HG03354 (cell line): ENCODE measurements around the gene ZSCAN31.
"Not testable (repeated sequence)": the region's sequence is repeated elsewhere in the genome, so short reads cannot be mapped to it uniquely, and the experiment has no call there.

ENCODE experiments used
- ATAC-seq: cut with Tn5 transposase; IDR thresholded peaks from one replicate; pipeline ENCODE4 v1.9.1; 2021; ENCODE audit warnings: mild to moderate bottlenecking; ENCODE audit not compliant: unreplicated experiment, poor library complexity, severe bottlenecking

The ZSCAN31 gene

GRCh38 chr6:28326371-28326948 lies 9.5 kb downstream of the ZSCAN31 start:
- ATAC-seq = no peak

DNA sequence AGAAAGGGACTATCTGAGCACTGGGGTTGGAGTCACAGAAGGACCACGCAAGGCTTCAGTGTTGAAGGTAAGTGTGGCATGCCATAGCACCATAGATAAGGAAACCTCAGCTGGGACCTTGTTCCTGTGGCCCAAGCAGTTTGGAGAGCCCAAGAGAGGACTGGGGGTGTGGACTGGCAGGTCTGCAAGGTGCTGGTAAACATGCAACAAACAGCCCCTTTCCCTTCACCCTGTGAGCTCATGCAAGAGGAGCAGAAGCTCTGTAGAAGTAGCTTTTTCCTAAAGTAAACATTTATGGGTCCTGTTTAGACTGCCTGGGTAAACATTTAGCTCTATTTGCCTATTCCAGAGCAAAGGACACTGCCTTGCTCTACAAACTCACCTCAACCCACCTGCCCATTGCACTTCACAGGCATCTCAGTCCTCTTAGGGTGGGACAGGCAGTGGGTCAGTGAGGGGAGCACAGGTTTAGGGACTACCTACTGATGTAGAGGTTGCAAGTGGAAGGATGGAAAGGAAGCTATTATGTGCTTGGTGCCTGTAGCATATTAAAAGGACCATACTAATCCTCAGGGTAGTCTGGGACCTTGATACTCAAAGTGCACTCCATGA lies 12.0 kb downstream of the ZSCAN31 start:
- no peak for ATAC-seq

GRCh38 chr6:28322661-28323060 lies 13.3 kb downstream of the ZSCAN31 start:
- no peak for ATAC-seq

DNA sequence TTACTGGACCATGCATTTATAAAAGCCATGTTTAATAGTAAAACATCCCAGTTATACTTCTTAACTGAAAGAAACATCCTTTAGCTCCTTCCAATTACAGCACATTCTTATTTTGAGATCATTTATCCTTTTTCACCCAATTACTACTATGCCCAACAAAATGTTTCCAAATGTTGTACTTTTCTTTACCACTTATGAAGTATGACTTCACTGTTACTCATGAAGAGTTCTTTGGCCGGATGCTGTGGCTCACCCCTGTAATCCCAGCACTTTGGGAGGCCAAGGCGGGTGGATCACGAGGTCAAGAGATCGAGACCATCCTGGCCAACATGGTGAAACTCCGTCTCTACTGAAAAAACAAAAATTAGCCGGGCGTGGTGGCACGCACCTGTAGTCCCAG lies 18.1 kb downstream of the ZSCAN31 start:
- ATAC-seq = not testable (repeated sequence)

DNA sequence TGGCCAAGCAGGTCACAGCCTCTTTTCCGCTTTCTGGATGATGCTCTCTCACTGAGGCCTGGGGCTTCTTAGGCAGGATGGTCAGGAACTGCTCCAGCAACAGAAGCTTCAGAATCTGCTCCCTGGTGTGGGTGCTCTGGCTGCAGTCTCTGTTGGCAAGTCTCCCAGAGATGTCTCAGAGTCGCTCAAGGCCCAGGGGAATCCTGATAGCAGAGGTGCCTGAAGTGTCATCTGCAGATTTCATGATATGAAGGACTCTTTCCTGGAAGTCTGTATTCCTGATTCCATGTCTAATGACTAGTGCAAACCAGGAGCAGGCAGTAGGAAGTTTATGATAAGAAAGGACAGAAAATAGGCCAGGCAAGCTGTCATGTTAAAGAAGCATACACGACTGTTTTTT lies 20.3 kb downstream of the ZSCAN31 start:
- ATAC-seq = no peak

DNA sequence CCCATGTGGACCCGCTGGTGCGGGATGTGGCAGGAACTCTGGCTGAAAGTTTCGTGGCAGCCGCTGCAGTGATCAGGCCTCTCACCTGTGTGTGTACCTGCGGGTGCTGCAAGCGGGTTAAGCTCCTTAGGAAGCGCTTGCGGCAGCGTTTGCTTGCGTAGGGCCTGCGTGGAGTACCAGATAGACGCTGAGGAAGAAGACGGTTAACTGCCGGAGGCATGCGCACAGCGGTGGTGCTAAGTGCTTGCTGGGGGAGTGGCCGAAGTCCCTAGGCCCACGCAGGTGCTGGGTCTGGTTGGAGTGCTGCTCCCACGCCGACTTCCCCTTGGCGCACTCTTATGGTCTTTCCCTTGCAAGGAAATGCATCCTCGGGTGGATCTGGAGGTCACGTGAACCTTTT lies 23.0 kb downstream of the ZSCAN31 start:
- no peak for ATAC-seq

DNA sequence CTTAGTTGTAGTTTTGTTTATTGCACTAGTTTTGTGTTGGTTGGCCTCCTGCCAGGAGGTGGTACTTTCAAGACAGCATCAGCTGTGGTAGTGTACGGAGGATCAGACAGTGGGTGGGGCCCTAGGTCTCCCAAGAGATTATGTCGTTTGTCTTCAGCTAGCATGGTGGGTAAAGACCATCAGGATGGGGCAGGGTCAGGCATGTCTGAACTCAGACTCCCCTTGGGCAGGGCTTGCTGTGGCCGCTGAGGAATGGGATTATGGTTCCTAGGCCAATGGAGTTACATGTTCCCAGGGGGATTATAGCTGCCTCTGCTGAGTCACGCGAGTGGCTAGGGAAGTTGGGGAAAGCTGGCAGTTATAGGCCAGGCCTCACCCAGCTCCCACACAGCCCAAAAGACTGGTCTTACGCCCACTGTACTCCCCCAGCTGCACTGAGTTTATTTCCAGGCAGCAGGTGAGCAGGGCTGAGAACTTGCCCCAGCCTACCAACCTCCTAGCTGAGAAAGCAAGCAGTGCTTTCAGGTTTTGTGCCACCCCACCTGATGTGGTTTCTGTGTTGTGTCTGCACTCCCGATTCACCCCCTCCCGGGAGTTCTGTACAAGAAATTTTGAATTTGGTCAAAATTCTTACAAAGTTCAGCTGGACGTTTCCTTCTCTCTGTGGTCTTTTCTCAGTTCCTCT lies 24.7 kb downstream of the ZSCAN31 start:
- ATAC-seq = no peak

- not testable (repeated sequence) for ATAC-seq
Measured at GRCh38 chr6:28306363-28306762, 29.6 kb downstream of the ZSCAN31 start.

GRCh38 chr6:28303570-28303969 lies 32.4 kb downstream of the ZSCAN31 start:
- ATAC-seq = peak; percentile 96

DNA sequence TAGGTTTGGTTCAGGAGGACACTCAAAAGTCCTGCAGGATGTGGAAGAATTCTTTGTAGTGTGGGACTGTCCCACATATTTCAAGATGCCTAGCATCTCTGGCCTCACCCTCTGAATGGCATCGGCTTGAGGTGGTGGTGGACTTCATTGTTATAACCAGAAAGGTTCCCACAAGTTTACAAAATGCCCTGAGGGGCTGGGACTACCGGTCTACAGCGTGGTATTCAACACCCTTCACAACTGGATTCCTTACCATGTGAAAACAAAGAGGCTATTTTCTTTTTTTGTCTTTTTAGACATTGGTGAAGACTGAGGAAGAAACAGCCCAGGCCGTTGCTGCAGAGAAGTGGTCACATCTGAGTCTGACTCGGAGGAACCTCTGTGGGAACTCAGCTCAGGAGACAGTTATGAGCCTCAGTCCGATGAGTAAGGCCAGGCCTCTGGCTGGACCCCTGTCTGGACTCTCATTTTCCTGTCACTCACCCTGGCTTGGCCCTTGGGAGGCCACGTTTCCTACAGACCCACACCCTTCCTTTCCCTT lies 39.4 kb downstream of the ZSCAN31 start:
- ATAC-seq = no peak

DNA sequence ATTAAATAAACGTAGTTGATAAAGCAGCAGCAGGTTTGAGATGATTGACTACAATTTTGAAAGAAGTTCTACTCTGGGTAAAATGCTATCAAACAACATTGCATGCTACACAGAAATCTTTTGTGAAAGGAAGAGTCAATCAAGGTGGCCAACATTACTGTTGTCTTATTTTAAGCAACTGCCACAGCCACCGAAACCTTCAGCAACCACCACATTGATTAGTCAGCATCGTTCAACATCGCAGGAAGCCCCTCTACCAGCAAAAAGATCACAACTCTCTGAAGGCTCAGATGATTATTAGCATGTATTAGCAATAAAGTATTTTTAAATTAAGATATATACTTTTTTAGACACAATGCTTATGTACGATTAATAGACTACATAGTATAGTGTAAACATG lies 40.6 kb downstream of the ZSCAN31 start:
- ATAC-seq = no peak

DNA sequence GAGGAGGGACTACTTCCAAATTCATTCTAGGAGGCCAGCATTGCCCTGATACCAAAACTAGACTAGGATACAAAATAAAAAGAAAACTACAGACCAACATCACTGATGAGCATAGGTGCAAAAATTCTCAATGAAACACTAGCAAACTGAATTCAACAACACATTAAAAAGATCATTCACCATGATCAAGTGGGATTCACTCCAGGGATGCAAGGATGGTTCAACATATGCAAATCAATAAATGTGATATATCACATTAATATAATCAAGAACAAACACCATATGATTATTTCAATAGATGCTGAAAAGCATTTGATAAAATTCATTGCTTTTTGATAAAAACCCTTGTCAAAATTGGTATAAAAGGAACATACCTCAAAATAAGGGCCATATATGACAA lies 44.4 kb downstream of the ZSCAN31 start:
- ATAC-seq = no peak

DNA sequence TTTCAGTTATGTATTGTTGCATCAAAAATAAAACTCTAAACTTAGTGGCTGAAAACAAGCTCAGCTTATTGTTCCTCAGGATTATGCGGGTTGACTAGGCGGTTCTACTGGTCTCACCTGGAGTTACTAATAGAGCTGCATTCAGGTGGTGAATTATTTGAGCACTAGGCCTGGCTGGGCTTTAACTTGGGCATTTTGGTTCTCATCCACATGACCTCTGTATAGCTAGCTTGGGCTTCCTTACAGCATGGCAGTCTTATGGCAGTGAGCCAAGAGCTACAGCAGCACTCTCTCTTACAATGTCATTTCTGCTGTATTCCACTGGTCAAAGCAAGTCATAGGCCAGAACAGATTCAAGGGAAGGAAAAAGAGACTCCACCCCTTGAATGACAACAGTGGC lies 53.0 kb downstream of the ZSCAN31 start:
- no peak for ATAC-seq

DNA sequence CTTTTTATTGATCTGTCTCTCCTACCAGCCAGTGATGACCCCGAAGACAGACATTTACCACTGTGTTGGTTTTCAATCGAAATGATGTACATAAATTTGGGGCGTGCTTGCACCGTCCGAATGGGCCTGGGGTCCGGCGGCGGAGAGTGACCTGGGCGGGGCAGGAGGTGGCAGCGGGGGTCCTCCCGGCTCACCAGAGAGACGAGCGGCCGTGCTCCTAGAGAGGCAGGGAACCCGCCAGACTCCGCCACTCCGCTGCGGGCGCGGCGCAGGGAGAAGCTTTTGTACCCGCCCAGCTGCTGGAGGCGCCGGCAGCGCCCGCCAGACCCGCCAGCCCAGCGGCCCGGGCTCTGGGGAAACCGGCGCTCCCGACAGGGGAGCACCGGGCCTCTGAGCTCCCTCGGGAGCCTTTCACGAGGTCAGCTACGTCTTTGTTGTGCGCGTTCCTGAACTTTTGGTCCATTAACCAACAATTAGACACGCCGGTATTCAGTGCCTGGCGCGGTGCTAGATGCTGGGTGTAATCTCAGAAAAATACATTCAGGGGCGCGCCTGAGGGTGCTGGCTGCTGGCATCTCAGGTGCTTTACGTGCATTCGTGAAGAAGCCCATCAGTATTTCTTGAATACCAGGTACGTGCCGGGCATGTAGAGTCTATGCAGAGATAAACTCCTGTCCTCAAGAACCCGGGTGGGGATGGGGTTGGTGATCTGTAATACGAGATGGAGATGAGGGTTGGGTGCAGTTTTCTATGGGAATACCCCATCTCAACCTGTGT lies 54.5 kb downstream of the ZSCAN31 start, which contains the start of gene PGBD1:
Gene PGBD1, plus strand, starts transcription at position 285 of the 777 bp plus-strand sequence. CDS start 2,242 bp downstream, outside the sequence.
- ATAC-seq = peak; percentile 86

- no peak for ATAC-seq
Measured at GRCh38 chr6:28280595-28281287, 55.2 kb downstream of the ZSCAN31 start.

- ATAC-seq = no peak
Measured at GRCh38 chr6:28277746-28278145, 58.2 kb downstream of the ZSCAN31 start.

DNA sequence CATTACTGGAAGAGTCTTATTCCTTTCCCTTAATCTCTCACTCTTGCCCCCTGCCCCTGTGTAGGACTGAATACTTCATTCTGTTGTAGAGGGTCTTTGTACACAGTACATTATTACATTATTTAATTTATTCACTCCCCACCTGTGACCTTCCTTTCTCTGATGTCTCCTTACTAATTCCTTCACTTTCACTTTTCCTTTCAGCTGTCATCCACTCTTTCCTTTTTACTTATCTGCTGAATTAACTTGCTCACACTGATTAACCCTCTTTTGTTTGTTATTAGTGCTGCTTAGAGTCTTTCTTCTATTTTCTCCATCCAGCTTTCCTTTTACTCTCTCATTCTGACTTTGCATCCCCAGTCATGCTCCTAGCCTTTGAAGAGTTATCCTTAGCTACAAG lies 61.1 kb downstream of the ZSCAN31 start:
- ATAC-seq = no peak
